GM18498 (cell line): ENCODE measurements around the gene SCUBE2.

Experiments
- ATAC-seq: cut with Tn5 transposase; IDR thresholded peaks from one replicate; pipeline ENCODE4 v1.9.1; 2021; ENCODE audit warnings: mild to moderate bottlenecking, moderate library complexity; ENCODE audit not compliant: unreplicated experiment

The SCUBE2 gene

GRCh38 chr11:9091044-9091922 is at the start of gene SCUBE2:
TSS of gene SCUBE2 (minus strand) at chr11:9091599. CDS start at chr11:9091528, 71 bp downstream.
- ATAC-seq = no peak

GRCh38 chr11:9141186-9141585 is 49.8 kb upstream of the SCUBE2 start:
- no peak for ATAC-seq

DNA sequence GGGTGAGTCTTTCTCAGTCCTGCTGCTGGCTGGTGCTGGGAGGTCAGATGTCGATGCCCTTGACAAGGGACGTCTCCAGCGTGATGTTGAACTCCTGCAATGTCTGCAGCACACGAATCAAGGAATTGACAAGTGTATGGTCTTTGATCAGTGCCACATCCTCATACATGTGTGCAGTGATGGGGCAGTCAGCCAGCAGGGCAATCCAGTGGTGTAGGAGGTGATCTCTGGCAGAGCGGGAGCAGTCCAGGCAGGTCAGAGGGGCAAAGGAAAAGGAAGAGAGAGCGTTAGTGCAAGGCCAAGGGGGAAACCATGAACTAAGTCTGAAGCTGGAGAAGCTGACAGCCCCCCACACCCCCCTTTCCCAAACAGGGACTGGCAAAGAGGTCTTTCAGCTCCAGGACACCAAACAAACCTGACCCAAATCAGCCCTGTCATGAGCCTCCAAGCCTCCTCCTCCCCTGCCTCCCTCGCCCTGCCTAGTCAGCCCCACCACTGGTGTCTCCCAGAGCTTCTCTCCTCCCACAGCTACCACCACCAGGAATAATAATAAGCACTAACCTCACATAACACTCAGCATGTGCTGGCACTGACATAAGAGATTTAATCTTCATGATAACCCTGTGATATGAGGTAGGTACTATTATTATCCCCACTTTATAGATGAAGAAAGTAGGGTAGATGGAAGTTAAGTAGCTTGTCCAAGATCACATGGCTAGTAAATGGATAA is 48.4 kb upstream of the SCUBE2 start:
- no peak for ATAC-seq

DNA sequence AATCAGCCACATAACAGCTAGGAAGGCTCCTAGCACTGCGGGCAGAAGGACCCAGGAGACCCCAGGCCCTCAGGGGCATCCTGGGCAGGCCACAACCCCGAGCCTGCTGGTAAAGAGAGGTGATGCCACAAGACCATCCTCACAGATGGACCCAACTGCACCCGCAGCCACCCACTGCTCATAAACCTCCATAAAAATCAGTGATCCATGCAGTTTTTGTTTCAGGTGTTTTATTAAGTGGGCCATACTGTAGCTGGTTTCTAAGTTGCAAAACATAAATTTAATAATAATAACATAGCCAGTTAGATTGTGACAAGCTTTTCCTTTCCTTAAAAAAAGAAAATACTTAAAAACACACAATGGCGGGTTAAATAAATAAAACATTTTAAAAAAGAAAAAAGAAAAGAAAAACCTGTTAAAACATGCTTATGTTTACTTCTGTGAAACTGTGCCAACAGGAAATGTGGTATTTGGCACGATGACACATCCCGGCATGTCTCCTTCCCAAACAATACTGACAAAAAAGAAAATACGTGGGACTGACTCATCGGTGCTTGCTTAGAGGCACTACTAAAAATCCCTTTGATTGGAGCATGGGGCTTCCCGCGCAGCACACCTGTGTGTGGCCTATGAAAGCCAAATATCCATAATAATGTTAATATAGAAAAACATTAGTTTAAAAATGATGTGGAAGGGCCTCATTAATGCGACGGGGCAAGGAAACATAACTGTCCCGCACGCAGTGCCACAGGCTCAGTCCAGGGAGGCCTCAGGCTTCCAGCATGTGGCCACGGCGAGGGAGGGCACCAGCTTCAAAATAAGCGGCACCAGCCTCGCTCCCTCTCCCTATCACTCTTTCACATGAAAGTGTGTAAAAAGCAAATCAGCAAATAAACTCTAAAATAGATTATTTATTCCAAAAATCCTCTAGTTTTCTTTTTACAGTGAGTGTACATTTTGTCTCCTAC is 47.5 kb upstream of the SCUBE2 start:
- no peak for ATAC-seq

DNA sequence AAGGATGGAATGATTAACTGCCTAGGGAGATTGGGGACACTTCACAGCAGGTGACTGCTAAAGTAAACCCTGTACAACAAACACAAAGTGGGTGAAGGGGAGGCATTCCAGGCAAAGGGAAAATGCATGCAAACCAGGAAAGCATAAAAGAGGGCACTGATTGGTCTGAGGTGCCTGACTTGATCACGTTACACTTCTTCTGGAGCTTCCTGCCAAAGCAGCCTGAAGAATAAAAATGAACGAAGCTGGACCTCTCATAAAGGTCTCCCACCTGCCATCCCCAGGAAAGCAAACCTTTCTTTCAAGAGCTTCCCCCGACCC is 46.7 kb upstream of the SCUBE2 start:
- no peak for ATAC-seq

DNA sequence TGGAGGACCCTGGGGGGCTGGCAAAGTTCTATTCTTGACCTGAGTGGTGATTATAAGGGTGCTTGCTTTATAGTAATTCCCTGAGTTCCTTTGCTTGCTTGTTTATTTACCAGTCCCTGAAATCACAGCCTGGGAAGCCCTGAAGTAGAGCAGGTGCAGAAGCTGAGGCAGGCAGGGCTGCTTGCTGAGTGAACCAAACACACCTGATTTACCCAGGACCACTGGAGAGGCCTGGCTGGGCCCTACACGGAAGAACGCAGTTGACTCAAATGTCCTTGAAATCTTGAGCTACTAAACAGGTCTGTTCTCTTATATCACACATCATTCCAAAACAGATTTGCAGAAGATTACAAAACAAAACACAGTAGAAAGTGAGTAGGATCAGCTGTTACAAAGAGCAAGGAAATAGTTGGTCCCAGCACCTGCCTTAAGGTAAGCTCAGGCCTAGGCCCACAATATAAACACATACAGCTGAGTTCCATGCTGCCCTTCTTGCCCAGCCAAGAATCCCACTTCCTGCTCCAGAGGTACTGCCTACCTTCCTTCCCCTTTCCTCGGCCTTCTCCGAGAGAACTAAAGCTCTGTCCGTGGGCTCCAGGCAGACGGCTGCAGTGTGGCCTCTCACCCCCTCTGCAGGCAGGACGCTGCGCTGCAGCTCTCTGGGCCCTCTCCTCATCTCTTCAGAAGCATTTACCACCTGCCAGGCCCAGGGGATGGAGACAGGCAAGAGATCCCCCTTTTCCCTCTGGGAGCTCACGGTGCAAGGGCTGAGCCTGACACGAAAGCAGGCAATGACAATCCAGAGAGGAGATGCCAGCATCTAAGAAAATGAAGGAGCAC is 46.1 kb upstream of the SCUBE2 start:
- peak; percentile 97 for ATAC-seq

GRCh38 chr11:9136741-9137140 is 45.3 kb upstream of the SCUBE2 start:
- ATAC-seq = no peak

GRCh38 chr11:9133956-9134355 is 42.6 kb upstream of the SCUBE2 start:
- no peak for ATAC-seq

- no peak for ATAC-seq
Measured at GRCh38 chr11:9132203-9132878, 40.9 kb upstream of the SCUBE2 start.

GRCh38 chr11:9130297-9130696 is 38.9 kb upstream of the SCUBE2 start:
- ATAC-seq = no peak

DNA sequence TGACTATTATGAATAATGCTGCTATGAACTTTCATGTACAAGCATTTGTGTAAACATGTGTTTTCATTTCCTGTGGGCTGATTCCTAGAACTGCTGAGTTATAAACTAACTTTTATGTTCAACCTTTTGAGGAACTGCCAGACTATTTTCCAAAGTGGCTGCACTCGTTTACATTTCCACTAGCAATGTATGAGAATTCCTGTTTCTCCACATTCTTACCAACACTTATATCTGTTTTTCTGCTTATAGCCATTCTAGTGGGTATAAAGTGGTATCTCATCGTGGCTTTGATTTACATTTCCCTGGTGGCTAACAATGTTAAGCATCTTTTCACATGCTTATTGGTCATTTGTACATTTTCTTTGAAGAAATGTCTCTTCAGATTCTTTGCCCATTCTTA is 35.2 kb upstream of the SCUBE2 start:
- ATAC-seq = no peak

DNA sequence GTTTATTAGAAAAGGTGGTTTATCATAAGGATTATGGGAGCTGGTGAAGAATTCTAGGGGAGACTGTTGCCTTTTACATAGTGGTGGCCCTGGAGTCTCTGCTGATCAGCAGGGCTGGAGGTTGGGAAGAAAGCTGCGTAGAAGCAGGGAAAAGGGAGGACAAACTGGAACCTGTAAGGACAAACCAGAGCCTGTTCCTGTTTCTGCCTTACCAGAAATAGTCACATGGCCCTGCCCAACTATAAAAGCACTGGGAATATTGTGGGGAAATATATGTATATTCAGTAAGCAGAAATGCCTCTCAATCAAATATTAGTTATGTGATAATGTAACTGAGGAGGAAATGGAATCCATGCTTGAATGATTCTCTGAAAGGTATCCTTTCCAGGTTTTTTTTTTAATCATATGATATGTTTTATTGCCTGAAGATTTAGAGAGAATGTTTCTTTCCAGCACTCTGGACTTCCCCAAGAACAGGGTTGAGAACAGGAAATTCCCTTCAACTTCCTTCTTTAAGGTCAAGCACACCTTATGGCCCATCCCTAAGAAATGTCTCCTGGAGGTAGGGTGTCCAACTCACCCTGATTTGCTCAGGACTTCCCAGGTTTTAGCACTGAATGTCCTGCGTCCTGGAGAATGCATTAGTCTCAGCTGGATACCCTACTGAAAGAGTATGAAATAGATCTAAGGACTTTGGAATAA is 33.9 kb upstream of the SCUBE2 start:
- ATAC-seq = no peak

GRCh38 chr11:9123595-9124304 is 32.4 kb upstream of the SCUBE2 start:
- no peak for ATAC-seq

GRCh38 chr11:9121469-9121796 is 30.0 kb upstream of the SCUBE2 start:
- no peak for ATAC-seq

- ATAC-seq = no peak
Measured at GRCh38 chr11:9120664-9121468, 29.5 kb upstream of the SCUBE2 start.

- no peak for ATAC-seq
Measured at GRCh38 chr11:9118277-9118676, 26.9 kb upstream of the SCUBE2 start.

GRCh38 chr11:9112075-9112474 is 20.7 kb upstream of the SCUBE2 start:
- no peak for ATAC-seq
